Measurements from ENCODE around the gene GPSM1.

GRCh38 chr9:136361754-136362449, 34.6 kb downstream of the GPSM1 start:
- TF ChIP-seq CTCF (IDR thresholded peaks at IDR 0.05; ENCODE audit: insufficient read depth, low read length), result no peak
- TF ChIP-seq REST (IDR thresholded peaks at IDR 0.05; ENCODE audit: insufficient replicate concordance, low read depth), result no peak
- TF ChIP-seq SPI1 (IDR thresholded peaks at IDR 0.05; ENCODE audit: borderline replicate concordance, low read depth), result no peak
- no peak for TF ChIP-seq POLR2AphosphoS5 (IDR thresholded peaks at IDR 0.05; ENCODE audit: low read depth)

All from HL-60 (cell line).